ENCODE measurements around the gene DEPP1.

DNA sequence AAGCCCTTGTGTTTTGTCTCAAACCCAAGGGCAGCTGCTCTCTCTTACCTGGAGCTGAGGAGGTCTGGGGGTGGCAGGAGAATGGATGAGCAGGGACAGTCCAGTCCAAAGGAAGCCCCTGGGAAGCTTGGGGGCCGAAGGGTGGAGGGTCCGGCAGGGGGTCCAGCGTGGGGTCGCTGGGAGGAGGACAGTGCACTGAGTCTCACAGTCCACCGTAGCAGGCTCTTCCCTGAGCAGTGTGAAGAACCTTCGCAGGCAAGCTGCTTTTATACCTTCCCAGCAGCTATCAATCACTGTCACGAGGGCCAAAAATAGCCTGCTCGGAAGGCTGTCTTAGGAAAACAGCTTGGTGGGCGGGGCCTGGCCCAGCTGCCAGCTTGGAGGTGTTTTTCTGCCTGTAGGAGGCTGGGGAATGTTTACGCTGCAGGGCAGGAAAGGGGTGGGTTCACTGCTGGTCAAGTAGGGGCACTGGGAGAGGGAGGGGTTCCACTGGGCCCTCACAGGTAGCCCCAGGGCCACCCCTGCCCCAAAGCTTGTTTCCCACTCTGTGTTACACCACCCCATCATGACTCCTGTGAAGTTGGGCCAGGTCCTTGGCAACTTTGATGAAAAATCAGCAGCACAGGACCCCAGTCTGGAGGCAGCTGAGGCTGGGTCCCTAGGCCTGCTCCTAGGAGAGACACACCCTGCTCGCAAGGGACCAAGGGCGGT is at the start of gene DEPP1:
- TF ChIP-seq, protein P1, sequence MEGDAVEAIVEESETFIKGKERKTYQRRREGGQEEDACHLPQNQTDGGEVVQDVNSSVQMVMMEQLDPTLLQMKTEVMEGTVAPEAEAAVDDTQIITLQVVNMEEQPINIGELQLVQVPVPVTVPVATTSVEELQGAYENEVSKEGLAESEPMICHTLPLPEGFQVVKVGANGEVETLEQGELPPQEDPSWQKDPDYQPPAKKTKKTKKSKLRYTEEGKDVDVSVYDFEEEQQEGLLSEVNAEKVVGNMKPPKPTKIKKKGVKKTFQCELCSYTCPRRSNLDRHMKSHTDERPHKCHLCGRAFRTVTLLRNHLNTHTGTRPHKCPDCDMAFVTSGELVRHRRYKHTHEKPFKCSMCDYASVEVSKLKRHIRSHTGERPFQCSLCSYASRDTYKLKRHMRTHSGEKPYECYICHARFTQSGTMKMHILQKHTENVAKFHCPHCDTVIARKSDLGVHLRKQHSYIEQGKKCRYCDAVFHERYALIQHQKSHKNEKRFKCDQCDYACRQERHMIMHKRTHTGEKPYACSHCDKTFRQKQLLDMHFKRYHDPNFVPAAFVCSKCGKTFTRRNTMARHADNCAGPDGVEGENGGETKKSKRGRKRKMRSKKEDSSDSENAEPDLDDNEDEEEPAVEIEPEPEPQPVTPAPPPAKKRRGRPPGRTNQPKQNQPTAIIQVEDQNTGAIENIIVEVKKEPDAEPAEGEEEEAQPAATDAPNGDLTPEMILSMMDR (conservative IDR thresholded peaks at IDR 0.05; ENCODE audit: low read depth in 2 of 2), result no peak
- TF ChIP-seq EZH2 (IDR thresholded peaks at IDR 0.05; ENCODE audit: low read depth, unreplicated experiment) (no peak), JUNB (IDR thresholded peaks at IDR 0.05; ENCODE audit: unreplicated experiment) (no peak), STAT1 (IDR thresholded peaks at IDR 0.05; ENCODE audit: unreplicated experiment) (no peak), POLR2AphosphoS5 (IDR thresholded peaks at IDR 0.05; ENCODE audit: low read depth) (no peak), EZH2phosphoT487 (IDR thresholded peaks at IDR 0.05; ENCODE audit: unreplicated experiment) (no peak), CREB1 (CRISPR knock-in tag; IDR thresholded peaks at IDR 0.05; ENCODE audit: low read depth) (no peak), ZNF331 (CRISPR knock-in tag; IDR thresholded peaks at IDR 0.05; ENCODE audit: low read depth) (no peak)
- TF ChIP-seq, protein P2, sequence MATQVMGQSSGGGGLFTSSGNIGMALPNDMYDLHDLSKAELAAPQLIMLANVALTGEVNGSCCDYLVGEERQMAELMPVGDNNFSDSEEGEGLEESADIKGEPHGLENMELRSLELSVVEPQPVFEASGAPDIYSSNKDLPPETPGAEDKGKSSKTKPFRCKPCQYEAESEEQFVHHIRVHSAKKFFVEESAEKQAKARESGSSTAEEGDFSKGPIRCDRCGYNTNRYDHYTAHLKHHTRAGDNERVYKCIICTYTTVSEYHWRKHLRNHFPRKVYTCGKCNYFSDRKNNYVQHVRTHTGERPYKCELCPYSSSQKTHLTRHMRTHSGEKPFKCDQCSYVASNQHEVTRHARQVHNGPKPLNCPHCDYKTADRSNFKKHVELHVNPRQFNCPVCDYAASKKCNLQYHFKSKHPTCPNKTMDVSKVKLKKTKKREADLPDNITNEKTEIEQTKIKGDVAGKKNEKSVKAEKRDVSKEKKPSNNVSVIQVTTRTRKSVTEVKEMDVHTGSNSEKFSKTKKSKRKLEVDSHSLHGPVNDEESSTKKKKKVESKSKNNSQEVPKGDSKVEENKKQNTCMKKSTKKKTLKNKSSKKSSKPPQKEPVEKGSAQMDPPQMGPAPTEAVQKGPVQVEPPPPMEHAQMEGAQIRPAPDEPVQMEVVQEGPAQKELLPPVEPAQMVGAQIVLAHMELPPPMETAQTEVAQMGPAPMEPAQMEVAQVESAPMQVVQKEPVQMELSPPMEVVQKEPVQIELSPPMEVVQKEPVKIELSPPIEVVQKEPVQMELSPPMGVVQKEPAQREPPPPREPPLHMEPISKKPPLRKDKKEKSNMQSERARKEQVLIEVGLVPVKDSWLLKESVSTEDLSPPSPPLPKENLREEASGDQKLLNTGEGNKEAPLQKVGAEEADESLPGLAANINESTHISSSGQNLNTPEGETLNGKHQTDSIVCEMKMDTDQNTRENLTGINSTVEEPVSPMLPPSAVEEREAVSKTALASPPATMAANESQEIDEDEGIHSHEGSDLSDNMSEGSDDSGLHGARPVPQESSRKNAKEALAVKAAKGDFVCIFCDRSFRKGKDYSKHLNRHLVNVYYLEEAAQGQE (IDR thresholded peaks at IDR 0.05; ENCODE audit: unreplicated experiment), result no peak
- TF ChIP-seq, protein P3, sequence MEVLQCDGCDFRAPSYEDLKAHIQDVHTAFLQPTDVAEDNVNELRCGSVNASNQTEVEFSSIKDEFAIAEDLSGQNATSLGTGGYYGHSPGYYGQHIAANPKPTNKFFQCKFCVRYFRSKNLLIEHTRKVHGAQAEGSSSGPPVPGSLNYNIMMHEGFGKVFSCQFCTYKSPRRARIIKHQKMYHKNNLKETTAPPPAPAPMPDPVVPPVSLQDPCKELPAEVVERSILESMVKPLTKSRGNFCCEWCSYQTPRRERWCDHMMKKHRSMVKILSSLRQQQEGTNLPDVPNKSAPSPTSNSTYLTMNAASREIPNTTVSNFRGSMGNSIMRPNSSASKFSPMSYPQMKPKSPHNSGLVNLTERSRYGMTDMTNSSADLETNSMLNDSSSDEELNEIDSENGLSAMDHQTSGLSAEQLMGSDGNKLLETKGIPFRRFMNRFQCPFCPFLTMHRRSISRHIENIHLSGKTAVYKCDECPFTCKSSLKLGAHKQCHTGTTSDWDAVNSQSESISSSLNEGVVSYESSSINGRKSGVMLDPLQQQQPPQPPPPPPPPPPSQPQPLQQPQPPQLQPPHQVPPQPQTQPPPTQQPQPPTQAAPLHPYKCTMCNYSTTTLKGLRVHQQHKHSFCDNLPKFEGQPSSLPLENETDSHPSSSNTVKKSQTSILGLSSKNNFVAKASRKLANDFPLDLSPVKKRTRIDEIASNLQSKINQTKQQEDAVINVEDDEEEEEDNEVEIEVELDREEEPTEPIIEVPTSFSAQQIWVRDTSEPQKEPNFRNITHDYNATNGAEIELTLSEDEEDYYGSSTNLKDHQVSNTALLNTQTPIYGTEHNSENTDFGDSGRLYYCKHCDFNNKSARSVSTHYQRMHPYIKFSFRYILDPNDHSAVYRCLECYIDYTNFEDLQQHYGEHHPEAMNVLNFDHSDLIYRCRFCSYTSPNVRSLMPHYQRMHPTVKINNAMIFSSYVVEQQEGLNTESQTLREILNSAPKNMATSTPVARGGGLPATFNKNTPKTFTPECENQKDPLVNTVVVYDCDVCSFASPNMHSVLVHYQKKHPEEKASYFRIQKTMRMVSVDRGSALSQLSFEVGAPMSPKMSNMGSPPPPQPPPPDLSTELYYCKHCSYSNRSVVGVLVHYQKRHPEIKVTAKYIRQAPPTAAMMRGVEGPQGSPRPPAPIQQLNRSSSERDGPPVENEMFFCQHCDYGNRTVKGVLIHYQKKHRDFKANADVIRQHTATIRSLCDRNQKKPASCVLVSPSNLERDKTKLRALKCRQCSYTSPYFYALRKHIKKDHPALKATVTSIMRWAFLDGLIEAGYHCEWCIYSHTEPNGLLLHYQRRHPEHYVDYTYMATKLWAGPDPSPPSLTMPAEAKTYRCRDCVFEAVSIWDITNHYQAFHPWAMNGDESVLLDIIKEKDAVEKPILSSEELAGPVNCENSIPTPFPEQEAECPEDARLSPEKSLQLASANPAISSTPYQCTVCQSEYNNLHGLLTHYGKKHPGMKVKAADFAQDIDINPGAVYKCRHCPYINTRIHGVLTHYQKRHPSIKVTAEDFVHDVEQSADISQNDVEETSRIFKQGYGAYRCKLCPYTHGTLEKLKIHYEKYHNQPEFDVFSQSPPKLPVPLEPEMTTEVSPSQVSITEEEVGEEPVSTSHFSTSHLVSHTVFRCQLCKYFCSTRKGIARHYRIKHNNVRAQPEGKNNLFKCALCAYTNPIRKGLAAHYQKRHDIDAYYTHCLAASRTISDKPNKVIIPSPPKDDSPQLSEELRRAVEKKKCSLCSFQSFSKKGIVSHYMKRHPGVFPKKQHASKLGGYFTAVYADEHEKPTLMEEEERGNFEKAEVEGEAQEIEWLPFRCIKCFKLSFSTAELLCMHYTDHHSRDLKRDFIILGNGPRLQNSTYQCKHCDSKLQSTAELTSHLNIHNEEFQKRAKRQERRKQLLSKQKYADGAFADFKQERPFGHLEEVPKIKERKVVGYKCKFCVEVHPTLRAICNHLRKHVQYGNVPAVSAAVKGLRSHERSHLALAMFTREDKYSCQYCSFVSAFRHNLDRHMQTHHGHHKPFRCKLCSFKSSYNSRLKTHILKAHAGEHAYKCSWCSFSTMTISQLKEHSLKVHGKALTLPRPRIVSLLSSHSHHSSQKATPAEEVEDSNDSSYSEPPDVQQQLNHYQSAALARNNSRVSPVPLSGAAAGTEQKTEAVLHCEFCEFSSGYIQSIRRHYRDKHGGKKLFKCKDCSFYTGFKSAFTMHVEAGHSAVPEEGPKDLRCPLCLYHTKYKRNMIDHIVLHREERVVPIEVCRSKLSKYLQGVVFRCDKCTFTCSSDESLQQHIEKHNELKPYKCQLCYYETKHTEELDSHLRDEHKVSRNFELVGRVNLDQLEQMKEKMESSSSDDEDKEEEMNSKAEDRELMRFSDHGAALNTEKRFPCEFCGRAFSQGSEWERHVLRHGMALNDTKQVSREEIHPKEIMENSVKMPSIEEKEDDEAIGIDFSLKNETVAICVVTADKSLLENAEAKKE (CRISPR knock-in tag; IDR thresholded peaks at IDR 0.05), result no peak
